Anterior cingulate cortex (tissue), 58 donors: ENCODE measurements around the gene ADNP2.
A peak's percentile ranks its signal among the peaks of the same experiment; 100 is the strongest.
"Not testable (repeated sequence)": the region's sequence is repeated elsewhere in the genome, so short reads cannot be mapped to it uniquely, and the experiment has no call there.

Experiments
- DNase-seq, 58 donors: peaks; one replicate each; lab custom pipeline; 2025; lab: John Stamatoyannopoulos, UW

Gene ADNP2

DNA sequence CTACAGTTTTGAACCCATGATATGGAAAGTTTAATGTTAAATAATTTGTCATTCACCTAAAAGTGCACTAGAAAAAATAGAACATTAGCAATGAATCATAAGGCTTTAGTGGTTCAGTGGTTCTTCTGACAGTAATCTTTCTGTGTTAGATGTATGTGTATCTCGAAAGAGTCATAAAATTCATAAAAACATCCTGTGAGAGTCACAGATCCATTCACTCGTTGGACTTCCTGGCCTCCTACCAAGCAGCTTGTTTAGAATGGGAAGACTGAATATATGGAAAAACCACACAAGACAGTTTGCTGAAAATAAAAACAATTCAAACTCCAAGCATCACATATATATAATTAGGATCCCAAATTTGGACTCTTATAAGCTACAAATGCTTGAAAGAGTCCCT, 34.8 kb downstream of the ADNP2 start:
- no peak for DNase-seq

GRCh38 chr18:80145196-80145804, 36.2 kb downstream of the ADNP2 start:
- DNase-seq, result no peak

DNA sequence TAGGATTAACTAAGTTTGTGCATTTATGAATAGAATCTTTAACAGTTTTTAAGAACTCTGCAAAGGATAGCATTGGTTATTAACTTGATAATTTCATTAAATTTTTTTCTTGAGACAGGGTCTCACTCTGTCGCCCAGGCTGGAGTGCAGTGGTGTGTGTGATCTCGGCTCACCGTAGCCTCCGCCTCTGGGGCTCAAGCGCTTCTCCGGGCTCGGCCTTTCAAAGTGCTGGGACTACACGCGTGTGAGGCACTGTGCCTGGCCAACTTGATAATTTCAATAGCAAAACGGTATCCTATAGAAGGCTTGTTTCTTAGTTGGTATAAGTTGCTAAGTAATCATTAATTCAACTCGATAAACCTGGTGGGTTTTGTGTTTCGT, 38.0 kb downstream of the ADNP2 start:
- peak in 1 of 58 donors; percentile 26 for DNase-seq

DNA sequence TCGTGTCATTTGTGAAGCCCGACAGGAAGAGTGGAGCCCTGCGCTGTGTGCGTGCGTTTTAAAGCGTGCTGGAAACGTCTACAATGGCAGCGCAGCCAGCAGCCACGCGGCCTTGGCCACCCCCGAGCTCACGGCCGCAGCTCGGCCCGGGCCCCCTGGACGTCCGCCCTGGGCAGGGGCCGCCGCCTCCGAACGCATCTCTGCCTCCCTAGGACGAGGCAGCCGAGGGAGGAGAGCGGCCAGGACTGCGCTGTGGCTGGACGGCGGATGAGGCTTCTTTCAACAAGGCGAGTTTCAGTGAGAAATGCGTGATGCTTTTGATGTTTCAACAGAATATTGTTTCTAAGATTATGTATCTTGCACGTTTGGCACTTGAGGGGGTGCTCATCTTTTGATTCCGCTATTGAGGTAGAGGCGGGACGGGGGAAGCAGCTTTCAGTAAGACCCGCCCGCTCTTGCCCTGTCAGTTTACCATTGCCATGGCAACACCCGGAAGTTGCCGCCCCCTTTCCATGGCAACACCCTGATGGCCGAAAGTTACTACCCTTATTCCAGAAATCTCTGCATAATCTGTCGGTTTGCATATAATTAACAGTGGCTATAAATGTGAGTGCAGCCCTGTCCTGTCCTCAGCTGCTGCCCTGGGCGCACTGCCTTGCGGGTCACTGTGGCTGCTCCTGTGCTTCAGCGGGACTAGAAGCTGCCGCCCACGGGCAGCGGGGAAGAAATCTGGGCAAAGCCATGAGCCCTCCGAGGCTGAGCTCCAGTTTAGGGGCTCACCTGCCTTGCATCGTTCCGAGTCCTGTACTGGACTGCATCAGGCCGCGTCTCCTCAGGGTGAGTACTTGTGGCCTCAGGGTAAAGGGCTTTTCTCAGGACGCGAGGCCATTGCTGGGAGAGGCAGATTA, 38.6 kb downstream of the ADNP2 start:
- peak; percentile 37 to 92 (median 78) for DNase-seq

DNA sequence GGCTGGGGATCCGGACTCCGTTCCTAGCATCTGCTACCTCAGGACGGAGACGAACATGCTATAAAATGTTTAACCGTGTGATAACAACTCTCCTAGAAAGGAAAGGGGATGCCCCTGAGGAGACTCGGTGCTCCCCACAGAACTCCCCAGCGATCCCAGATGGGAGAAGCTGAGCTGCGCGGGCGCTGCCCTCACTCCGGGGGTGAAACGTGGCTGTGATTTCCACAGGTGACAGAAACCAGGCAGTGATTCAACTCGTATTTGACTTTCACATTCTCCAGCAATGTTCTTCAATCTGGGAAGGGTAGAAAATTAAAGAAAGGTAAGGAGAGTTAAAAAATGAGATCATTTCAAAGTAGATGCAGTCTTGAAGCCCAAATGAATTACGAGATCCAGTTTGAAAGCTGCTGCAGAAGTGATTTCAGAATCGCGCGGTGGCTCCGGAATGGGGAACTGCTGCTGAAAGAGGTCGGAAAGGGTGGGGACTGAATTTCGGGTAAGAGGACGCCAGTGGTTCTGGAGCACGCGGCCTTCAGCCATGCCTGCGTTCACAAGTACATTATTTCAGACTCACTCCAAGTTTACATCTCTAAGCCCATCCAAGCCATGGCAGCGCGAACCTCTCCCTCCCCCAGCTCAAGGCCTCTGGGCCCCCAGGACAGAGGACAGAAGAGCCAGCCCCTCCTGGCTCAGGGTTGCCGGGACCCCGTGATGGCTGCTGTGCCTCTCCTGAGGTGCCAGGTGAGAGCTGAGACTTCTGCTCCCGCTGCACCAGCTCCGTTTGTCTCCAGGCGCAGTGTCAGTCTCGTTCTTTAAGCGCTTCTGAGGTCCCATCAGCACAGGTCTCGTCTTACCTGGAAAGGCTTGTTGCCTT, 39.5 kb downstream of the ADNP2 start:
- DNase-seq, result peak in 1 of 58 donors; percentile 5

GRCh38 chr18:80149667-80150066, 40.6 kb downstream of the ADNP2 start:
- no peak for DNase-seq

- DNase-seq, result no peak
Measured at GRCh38 chr18:80154293-80154692, 45.2 kb downstream of the ADNP2 start.

DNA sequence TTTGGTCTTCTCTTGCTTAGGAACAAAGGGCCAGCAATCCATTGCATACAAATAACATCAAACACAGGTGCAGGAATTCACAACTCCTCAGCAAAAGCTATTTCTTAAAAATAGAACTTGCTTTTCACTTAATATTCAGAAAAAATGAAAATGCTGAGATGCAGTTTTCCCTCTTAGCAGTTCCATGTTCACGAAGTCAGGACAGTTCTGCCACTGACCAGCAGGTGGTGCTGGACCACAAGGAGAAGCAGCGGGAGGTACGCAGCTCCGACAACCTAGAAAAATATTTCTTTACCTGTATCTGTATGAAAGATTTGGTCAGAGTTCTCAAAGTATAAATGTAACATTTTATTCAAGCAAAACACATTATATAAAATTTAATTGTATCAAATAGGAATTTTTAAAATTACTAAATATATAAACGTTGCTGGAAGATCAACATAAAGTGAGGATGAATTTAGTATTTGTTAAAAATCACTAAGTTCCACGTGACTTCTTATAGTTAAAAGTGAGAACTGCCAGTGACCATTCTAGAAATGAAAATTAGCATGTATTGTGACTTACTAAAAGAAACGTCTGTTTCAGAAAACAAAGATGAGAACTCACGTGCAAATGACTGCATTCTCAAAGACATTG, 48.8 kb downstream of the ADNP2 start:
- DNase-seq, result peak in 50 of 58 donors; percentile 10 to 88 (median 53)

DNA sequence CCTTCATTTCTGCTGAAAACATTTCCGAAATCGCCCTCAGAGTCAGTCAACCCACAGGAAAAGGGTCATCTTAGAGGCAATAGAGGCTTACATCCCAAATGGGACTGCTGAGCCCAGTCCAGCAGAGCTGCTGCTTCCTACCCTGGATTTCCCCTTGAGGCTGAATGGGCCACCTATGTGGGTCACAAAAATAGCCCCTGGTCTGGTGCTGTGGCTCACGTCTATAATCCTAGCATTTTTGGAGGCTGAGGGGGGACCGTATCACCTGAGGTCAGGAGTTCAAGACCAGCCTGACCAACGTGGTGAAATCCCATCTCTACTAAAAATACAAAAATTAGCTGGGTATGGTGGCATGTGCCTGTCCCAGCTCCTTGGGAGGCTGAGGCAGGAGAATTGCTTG, 49.3 kb downstream of the ADNP2 start:
- no peak for DNase-seq

- DNase-seq, result peak in 1 of 58 donors; percentile 29
Measured at GRCh38 chr18:80159713-80160636, 50.9 kb downstream of the ADNP2 start.

DNA sequence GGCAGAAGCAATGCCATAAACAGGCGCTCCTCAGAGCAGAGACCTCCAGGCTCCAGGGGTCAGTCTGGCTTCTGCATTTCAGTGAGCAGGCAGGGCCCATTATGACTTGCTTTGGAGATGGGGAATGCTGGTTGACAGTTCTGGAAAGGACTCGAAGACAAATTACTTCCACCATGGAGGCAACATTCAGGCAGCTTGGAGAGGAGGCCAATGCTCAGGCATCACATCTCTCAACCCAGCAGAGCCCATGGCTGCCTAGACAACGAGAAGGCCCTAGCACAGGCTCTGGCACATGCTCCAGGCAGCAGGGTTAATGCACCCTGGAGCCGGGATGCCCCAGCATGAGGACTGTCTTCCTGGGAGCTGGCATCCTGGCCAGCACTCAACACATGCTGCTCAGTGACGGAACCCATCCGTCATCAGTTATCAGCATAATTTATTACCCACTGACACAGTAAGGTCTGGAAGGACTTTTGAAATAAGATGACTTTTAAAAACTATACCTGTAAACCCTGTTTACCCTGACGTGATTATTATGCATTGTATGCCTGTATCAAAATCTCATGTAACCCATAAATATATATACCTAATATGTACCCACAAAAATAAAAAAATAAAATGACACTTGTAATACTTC, 52.8 kb downstream of the ADNP2 start:
- no peak for DNase-seq

DNA sequence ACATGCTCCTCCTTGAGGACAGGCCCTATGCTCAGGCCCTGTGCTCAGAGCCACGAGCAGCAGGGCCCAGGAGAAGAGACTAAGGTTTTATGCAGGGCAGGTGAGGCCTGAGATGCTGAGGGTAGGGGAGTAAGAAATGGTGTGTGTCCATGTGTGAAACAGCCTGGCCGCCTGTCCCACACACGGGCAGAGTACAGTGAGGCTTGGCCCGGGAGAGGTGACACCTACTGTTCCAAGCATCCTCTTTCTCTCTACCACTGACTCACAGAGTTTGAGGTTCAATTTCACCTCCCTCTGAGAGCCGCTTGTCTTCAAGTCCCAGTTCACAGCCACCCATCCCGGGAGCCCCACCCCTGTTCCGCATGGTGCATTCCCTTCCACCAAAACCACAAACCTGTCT, 54.1 kb downstream of the ADNP2 start:
- no peak for DNase-seq

DNA sequence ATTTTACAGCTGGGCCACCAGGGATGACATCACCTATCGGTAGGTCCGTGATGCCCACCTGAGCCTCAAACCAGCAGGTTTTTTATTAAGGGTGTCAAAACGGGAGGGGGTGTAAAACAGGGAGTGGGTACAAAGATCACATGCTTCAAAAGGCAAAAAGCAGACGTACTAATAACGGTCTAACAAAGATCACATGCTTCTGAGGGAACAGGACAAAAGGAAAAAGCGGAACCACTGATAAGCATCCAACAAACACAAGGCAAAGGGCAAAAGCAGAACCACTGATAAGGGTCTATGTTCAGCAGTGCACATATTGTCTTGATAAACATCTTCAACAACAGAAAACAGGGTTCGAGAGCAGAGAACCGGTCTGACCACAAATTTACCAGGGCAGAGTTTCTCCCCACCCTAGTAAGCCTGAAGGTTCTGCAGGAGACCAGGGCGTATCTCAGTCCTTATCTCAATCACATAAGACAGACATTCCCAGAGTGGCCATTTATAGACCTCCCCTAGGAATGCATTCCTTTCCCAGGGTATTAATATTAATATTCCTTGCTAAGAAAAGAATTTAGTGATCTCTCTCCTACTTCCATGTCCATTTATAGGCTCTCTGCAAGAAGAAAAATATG, 55.8 kb downstream of the ADNP2 start:
- DNase-seq, result not testable (repeated sequence)

DNA sequence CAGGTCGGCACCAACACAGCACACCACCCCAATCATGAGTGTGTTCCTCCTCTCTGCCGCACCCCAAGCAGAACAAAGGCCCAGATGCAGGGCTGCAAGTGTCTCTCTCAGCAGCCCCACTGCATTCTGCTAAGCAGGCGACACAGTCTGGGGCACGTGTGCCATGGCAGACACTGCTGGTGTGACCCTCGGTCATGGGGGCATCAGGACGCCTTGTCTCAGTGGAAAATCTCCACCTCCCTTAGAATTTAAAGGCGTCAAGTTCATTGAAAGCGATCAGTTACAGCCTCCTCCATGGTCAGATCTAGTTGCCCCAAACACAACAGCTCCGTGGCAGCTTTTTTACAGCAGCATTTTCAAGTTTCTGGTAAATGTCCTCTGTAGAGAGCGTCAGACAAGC, 57.2 kb downstream of the ADNP2 start:
- DNase-seq, result no peak

- DNase-seq, result no peak
Measured at GRCh38 chr18:80166725-80167124, 57.7 kb downstream of the ADNP2 start.

DNA sequence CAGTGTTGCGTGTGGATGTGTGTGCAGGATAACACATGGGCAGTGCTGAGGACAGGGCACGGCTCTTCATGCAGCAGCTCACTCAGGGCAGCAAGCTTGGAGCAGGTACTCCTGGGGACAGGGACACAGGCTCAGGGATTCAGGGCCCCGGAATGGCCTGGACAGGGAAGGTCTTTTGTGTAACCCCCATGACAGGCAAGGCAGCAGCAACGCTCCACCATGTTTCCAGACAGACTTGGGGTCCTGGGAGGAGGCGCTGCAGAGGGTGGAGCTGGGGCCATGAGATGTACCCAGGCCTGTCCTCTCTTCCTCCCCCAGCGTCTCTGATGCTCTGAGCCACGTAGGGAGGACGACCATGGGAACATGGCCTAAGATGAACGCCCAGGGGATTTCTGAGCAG, 58.3 kb downstream of the ADNP2 start:
- DNase-seq, result no peak

GRCh38 chr18:80167931-80168330, 58.9 kb downstream of the ADNP2 start:
- no peak for DNase-seq

GRCh38 chr18:80168346-80168745, 59.3 kb downstream of the ADNP2 start:
- no peak for DNase-seq
